ENCODE results near the gene MYO1B. TPM values are rescaled to one million over a fixed set of nuclear protein-coding genes. Genes with fewer than 3 reads are reported as not detected.

The MYO1B gene
- total and polyA plus RNA-seq, 2 of the 8 experiments (the other 6 are each of a cell fraction or from before 2014, with no cell fraction given), result 15.5 to 61.2 TPM

DNA sequence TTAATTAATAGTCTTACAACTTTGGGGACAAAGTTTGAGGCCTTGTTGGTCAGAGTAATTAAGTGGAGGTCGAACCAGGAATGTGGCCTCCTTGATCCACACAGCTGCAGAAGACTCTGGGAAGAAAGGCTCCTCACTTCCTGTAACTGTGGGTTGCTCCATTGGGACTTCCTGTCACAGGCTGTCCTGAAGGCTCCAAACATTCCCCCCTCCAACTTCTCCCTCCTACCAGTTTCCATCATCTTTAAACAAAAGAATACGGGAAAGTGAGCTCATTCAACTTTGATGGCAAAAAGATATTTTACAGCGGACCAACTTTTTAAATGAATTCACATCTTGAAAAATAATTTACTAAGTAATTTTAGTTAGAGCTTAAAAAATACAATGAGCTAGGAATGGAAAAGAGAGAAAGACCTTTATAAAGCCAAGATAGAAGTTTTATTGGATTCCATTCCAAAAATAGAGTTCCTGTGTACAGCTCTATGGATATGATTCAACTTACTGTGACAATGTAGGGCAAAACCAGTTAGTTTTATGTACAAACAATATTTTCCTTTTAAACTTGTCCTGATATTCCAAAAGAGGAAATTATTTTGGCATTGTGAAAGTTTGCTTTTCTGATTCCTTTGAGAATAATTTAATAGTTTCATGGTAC, 220.7 kb downstream of the MYO1B start:
- Histone ChIP-seq H2BK12ac (ENCODE audit: low read depth, low read length) (no peak overlapping the region), H3K18ac (ENCODE audit: extremely low read depth, low read length) (no peak overlapping the region), H4K8ac (ENCODE audit: extremely low read depth, insufficient read depth, low read length) (no peak overlapping the region), H3K23ac (ENCODE audit: insufficient read length) (no peak overlapping the region), H4K91ac (replicated peaks; ENCODE audit: insufficient read length, low read length) (no peak overlapping the region), H3K9me3 (ENCODE audit: insufficient read depth in 2 of 2, low read depth in 1 of 2, low read length in 1 of 2) (no peaks in the 10 kb centered on the region), H3K9ac (replicated peaks in 1 of 4; ENCODE audit: extremely low read depth in 1 of 4, low read depth in 3 of 4, low read length in 3 of 4) (no peak overlapping the region), H3K4me3 (ENCODE audit: extremely low read depth in 1 of 4, insufficient read depth in 2 of 4, low read depth in 3 of 4, low read length in 4 of 4) (no peak overlapping the region), H4K5ac (ENCODE audit: insufficient read length, low read depth, low read length) (no peak overlapping the region), H3K14ac (ENCODE audit: insufficient read length) (no peak overlapping the region), H3K27me3 (replicated peaks in 1 of 4; ENCODE audit: control insufficient read depth in 3 of 4, extremely low read depth in 1 of 4, insufficient read depth in 3 of 4, low read length in 3 of 4) (no peaks in the 10 kb centered on the region; a peak in 1 of 7 replicates), H3K4ac (replicated peaks; ENCODE audit: insufficient read length, low read depth, low read length) (no peak overlapping the region), H3K79me2 (ENCODE audit: control insufficient read depth in 1 of 2, insufficient read depth in 2 of 2, low read length in 2 of 2) (no peaks in the 10 kb centered on the region), H3K4me2 (ENCODE audit: insufficient read depth in 1 of 2, low read depth in 2 of 2, low read length in 2 of 2) (no peak overlapping the region), H2BK15ac (ENCODE audit: low read length) (no peak overlapping the region), H2BK5ac (ENCODE audit: low read depth, low read length) (no peak overlapping the region), H2AK5ac (ENCODE audit: low read depth, low read length) (no peak overlapping the region), H3K23me2 (ENCODE audit: low read depth, low read length) (no peaks in the 10 kb centered on the region), H2BK20ac (ENCODE audit: low read length) (no peak overlapping the region), H3K56ac (replicated peaks; ENCODE audit: insufficient read length, low read depth, low read length) (no peak overlapping the region), H3K79me1 (ENCODE audit: low read depth, low read length) (no peaks in the 10 kb centered on the region), H2BK120ac (replicated peaks; ENCODE audit: low read depth, low read length) (no peak overlapping the region), H4K20me1 (replicated peaks in 1 of 2; ENCODE audit: control insufficient read depth in 1 of 2, insufficient read depth in 2 of 2, low read length in 2 of 2) (no peaks in the 10 kb centered on the region), H3K27ac (ENCODE audit: low read depth, low read length) (no peak overlapping the region), H2AFZ (ENCODE audit: low read length) (no peak overlapping the region), H3K4me1 (replicated peaks in 1 of 4; ENCODE audit: control insufficient read depth in 3 of 4, insufficient read depth in 4 of 4, low read length in 3 of 4) (no peaks in the 10 kb centered on the region), H3K36me3 (ENCODE audit: control insufficient read depth in 2 of 4, insufficient read depth in 4 of 4, low read length in 3 of 4) (no peaks in the 10 kb centered on the region)
- CTCF ChIA-PET (ENCODE audit: partially characterized antibody), result interaction anchor here (0.7 to 1.9 kb wide), 4 partner anchors 11 to 51 kb away, joined by 3 to 5 read pairs (median 4); no protein-coding TSS in a partner anchor
- POLR2A ChIA-PET (ENCODE audit: partially characterized antibody), result no interaction called here
- 96% methylated on average over 3 of the region's 3 CpGs; no CpG with 5 or more reads in 1 of the 2 experiments for WGBS, 2 experiments (ENCODE audit: extremely low coverage in 1 of 2, insufficient coverage in 1 of 2, insufficient read length in 1 of 2, insufficient replicate concordance in 2 of 2, low coverage in 1 of 2, low lambda C conversion rate in 2 of 2, missing lambda C conversion rate in 1 of 2)
- FAIRE-seq, result no peak
- no peak for DNase-seq (ENCODE audit: low read depth in 1 of 2, low spot score in 2 of 2)
- no peak for TF ChIP-seq E2F6 (IDR thresholded peaks at IDR 0.05)
- TF ChIP-seq BCL11A (IDR thresholded peaks at IDR 0.05; ENCODE audit: low read depth in 2 of 2, low read length in 2 of 2), result no peak
- TF ChIP-seq KDM5A (IDR thresholded peaks at IDR 0.05; ENCODE audit: low read length), result no peak
- no peak for TF ChIP-seq EZH2 (IDR thresholded peaks at IDR 0.05; ENCODE audit: low read depth, low read length, severe bottlenecking)
- TF ChIP-seq KDM1A (IDR thresholded peaks at IDR 0.05; ENCODE audit: borderline replicate concordance, low read length), result no peak
- TF ChIP-seq CHD2 (IDR thresholded peaks at IDR 0.05; ENCODE audit: low read length), result no peak
- TF ChIP-seq SP1 (IDR thresholded peaks at IDR 0.05; ENCODE audit: low read depth, low read length), result no peak
- no peak for TF ChIP-seq SRF (IDR thresholded peaks at IDR 0.05; ENCODE audit: low read depth, low read length)
- no peak for TF ChIP-seq KDM4A (IDR thresholded peaks at IDR 0.05; ENCODE audit: low read depth, low read length, severe bottlenecking)
- no peak for TF ChIP-seq HDAC6 (IDR thresholded peaks at IDR 0.05; ENCODE audit: low read depth, low read length)
- no peak for TF ChIP-seq POU5F1 (IDR thresholded peaks at IDR 0.05; ENCODE audit: low read depth, low read length)
- TF ChIP-seq TAF1 (IDR thresholded peaks at IDR 0.05; ENCODE audit: low read depth, low read length), result no peak
- TF ChIP-seq RXRA (IDR thresholded peaks at IDR 0.05; ENCODE audit: insufficient read depth, low read depth, low read length), result no peak

Data from H1 (cell line).